H1 (cell line): Measurements from ENCODE around the gene GPATCH2L. TPM values are rescaled to one million over a fixed set of nuclear protein-coding genes. Genes with fewer than 3 reads are reported as not detected.

Experiments
- CTCF ChIA-PET: fragments of 300-600 bp; sonication (Branson Sonifier 250); formaldehyde crosslinking; loops from one replicate; lab custom pipeline; 2021; ENCODE audit not compliant: partially characterized antibody; lab: Charles Lee
- POLR2A ChIA-PET: fragments of 300-600 bp; sonication (Branson Sonifier 250); formaldehyde crosslinking; loops from one replicate; lab custom pipeline; 2021; ENCODE audit warnings: inconsistent platforms; ENCODE audit not compliant: partially characterized antibody; lab: Charles Lee
- DNase-seq, 2 experiments: peaks; one replicate each; pipeline versions ENCODE4 v3.0.0 to v3.0.0-alpha.2; 2010 to 2022; ENCODE audit warnings: low spot score in 2 of 2, low read depth in 1 of 2, mixed read lengths in 1 of 2
- FAIRE-seq: peaks from 2 replicates; lab custom pipeline; 2011; peaks lifted over from hg19 to GRCh38; lab: Jason Lieb, UNC
- H2AFZ ChIP-seq: 2 replicates; pipeline ENCODE4 v1.8.1; 2012; ENCODE audit warnings: low read length, inconsistent platforms
- H2AK5ac ChIP-seq: 2 replicates; pipeline ENCODE4 v1.6.1; 2013; ENCODE audit warnings: low read depth, low read length
- H2BK120ac ChIP-seq: replicated peaks from 2 replicates; pipeline ENCODE3; 2013; ENCODE audit warnings: low read depth, low read length, inconsistent platforms
- H2BK12ac ChIP-seq: 2 replicates; pipeline ENCODE4 v1.6.1; 2013; ENCODE audit warnings: low read depth, low read length
- H2BK15ac ChIP-seq: 2 replicates; pipeline ENCODE4 v1.6.1; 2013; ENCODE audit warnings: low read length
- H2BK20ac ChIP-seq: 2 replicates; pipeline ENCODE4 v1.6.1; 2013; ENCODE audit warnings: low read length
- H2BK5ac ChIP-seq: 2 replicates; pipeline ENCODE4 v1.6.1; 2013; ENCODE audit warnings: low read depth, low read length
- H3K14ac ChIP-seq: 2 replicates; pipeline ENCODE4 v1.6.1; 2013; ENCODE audit warnings: inconsistent platforms; ENCODE audit not compliant: insufficient read length
- H3K18ac ChIP-seq: 2 replicates; pipeline ENCODE4 v1.6.1; 2013; ENCODE audit warnings: low read length; ENCODE audit errors: extremely low read depth
- H3K23ac ChIP-seq: 2 replicates; pipeline ENCODE4 v1.6.1; 2013; ENCODE audit warnings: inconsistent platforms; ENCODE audit not compliant: insufficient read length
- H3K23me2 ChIP-seq: 2 replicates; pipeline ENCODE4 v1.6.1; 2013; ENCODE audit warnings: low read depth, low read length
- H3K27ac ChIP-seq: 2 replicates; pipeline ENCODE4 v1.6.1; 2011; ENCODE audit warnings: low read depth, low read length, inconsistent platforms
- H3K27me3 ChIP-seq, 4 experiments: replicated peaks in 1 of 4; 1 replicate in 1 of 4; 2 replicates in 3 of 4; pipeline versions ENCODE4 v1.6.1 to v1.8.1; 2011 to 2013; ENCODE audit warnings: low read length in 3 of 4, mild to moderate bottlenecking in 3 of 4, inconsistent platforms in 2 of 4, mixed read lengths in 2 of 4, moderate library complexity in 1 of 4; ENCODE audit not compliant: control insufficient read depth in 3 of 4, insufficient read depth in 3 of 4; ENCODE audit errors: extremely low read depth in 1 of 4
- H3K36me3 ChIP-seq, 4 experiments: 2 replicates each; pipeline versions ENCODE4 v1.6.1 to v1.8.1; 2011 to 2013; ENCODE audit warnings: mild to moderate bottlenecking in 4 of 4, low read length in 3 of 4, moderate library complexity in 2 of 4, control low read depth in 1 of 4, inconsistent platforms in 1 of 4; ENCODE audit not compliant: insufficient read depth in 4 of 4, control insufficient read depth in 2 of 4
- H3K4ac ChIP-seq: replicated peaks from 2 replicates; pipeline ENCODE3; 2013; ENCODE audit warnings: low read length, low read depth, mixed read lengths, inconsistent platforms; ENCODE audit not compliant: insufficient read length
- H3K4me1 ChIP-seq, 4 experiments: replicated peaks in 1 of 4; 1 replicate in 1 of 4; 2 replicates in 3 of 4; pipeline versions ENCODE4 v1.6.1 to v1.8.1; 2011 to 2013; ENCODE audit warnings: low read length in 3 of 4, inconsistent platforms in 2 of 4, mixed read lengths in 1 of 4; ENCODE audit not compliant: insufficient read depth in 4 of 4, control insufficient read depth in 3 of 4
- H3K4me2 ChIP-seq, 2 experiments: 2 replicates each; pipeline versions ENCODE4 v1.6.1 to v1.8.1; 2011 to 2013; ENCODE audit warnings: low read depth in 2 of 2, low read length in 2 of 2, control low read depth in 1 of 2, inconsistent platforms in 1 of 2, mild to moderate bottlenecking in 1 of 2; ENCODE audit not compliant: insufficient read depth in 1 of 2
- H3K4me3 ChIP-seq, 4 experiments: fragments of 200-600, 300-600 bp in 1 of 4; sonication (generic), shearing (Covaris generic), sonication (Bioruptor Twin) in 1 of 4; 2 replicates each; pipeline versions ENCODE4 v1.5.1 to v1.8.1; 2011 to 2016; ENCODE audit warnings: low read length in 4 of 4, low read depth in 3 of 4, control low read depth in 2 of 4, inconsistent platforms in 2 of 4, mild to moderate bottlenecking in 2 of 4, mixed read lengths in 1 of 4, moderate library complexity in 1 of 4; ENCODE audit not compliant: insufficient read depth in 2 of 4; ENCODE audit errors: extremely low read depth in 1 of 4
- H3K56ac ChIP-seq: replicated peaks from 2 replicates; pipeline ENCODE3; 2013; ENCODE audit warnings: low read depth, mild to moderate bottlenecking, mixed read lengths, low read length, inconsistent platforms; ENCODE audit not compliant: insufficient read length
- H3K79me1 ChIP-seq: 2 replicates; pipeline ENCODE4 v1.6.1; 2013; ENCODE audit warnings: low read depth, low read length, control low read depth
- H3K79me2 ChIP-seq, 2 experiments: 2 replicates each; pipeline versions ENCODE4 v1.6.1 to v1.8.1; 2012 to 2013; ENCODE audit warnings: low read length in 2 of 2, mild to moderate bottlenecking in 2 of 2, inconsistent platforms in 1 of 2; ENCODE audit not compliant: insufficient read depth in 2 of 2, control insufficient read depth in 1 of 2
- H3K9ac ChIP-seq, 4 experiments: replicated peaks in 1 of 4; 1 replicate in 1 of 4; 2 replicates in 3 of 4; pipeline versions ENCODE4 v1.6.1 to v1.8.1; 2011 to 2013; ENCODE audit warnings: low read depth in 3 of 4, low read length in 3 of 4, control low read depth in 2 of 4, mild to moderate bottlenecking in 2 of 4, moderate library complexity in 2 of 4, inconsistent platforms in 1 of 4; ENCODE audit errors: extremely low read depth in 1 of 4
- H3K9me3 ChIP-seq, 2 experiments: 2 replicates each; pipeline versions ENCODE4 v1.6.1 to v1.8.1; 2012 to 2013; ENCODE audit warnings: mild to moderate bottlenecking in 2 of 2, moderate library complexity in 2 of 2, control low read depth in 1 of 2, inconsistent platforms in 1 of 2, low read depth in 1 of 2, low read length in 1 of 2, mixed read lengths in 1 of 2; ENCODE audit not compliant: insufficient read depth in 2 of 2
- H4K20me1 ChIP-seq, 2 experiments: replicated peaks in 1 of 2; 2 replicates each; pipeline versions ENCODE3 to v1.8.1; 2011 to 2013; ENCODE audit warnings: inconsistent platforms in 2 of 2, low read length in 2 of 2, mild to moderate bottlenecking in 1 of 2; ENCODE audit not compliant: insufficient read depth in 2 of 2, control insufficient read depth in 1 of 2
- H4K5ac ChIP-seq: 2 replicates; pipeline ENCODE4 v1.6.1; 2013; ENCODE audit warnings: low read length, low read depth, mixed read lengths, inconsistent platforms; ENCODE audit not compliant: insufficient read length
- H4K8ac ChIP-seq: 2 replicates; pipeline ENCODE4 v1.8.0; 2013; ENCODE audit warnings: mild to moderate bottlenecking, moderate library complexity, low read length, inconsistent platforms; ENCODE audit not compliant: insufficient read depth; ENCODE audit errors: extremely low read depth
- H4K91ac ChIP-seq: replicated peaks from 2 replicates; pipeline ENCODE3; 2013; ENCODE audit warnings: low read length, mixed read lengths, inconsistent platforms; ENCODE audit not compliant: insufficient read length
- CTCF ChIP-seq, 3 experiments: IDR thresholded peaks; 1 replicate in 2 of 3; 2 replicates in 1 of 3; pipeline versions ENCODE4 v1.5.1 to v1.6.1; 2011; ENCODE audit warnings: low read length in 3 of 3, mild to moderate bottlenecking in 3 of 3, inconsistent platforms in 2 of 3, low read depth in 1 of 3, moderate library complexity in 1 of 3; ENCODE audit not compliant: insufficient read depth in 1 of 3; ENCODE audit errors: control extremely low read depth in 1 of 3
- EGR1 ChIP-seq: IDR thresholded peaks from 2 replicates; pipeline ENCODE4 v1.6.1; 2011; ENCODE audit warnings: low read depth, low read length, borderline replicate concordance
- EZH2 ChIP-seq: fragments of 200-600 bp; sonication (generic); IDR thresholded peaks from 2 replicates; pipeline ENCODE4 v1.7.1; 2012; ENCODE audit warnings: low read depth, mild to moderate bottlenecking, moderate library complexity, low read length, inconsistent platforms; ENCODE audit not compliant: severe bottlenecking
- KDM1A ChIP-seq: fragments of 200-600, 300-600 bp; sonication (generic); IDR thresholded peaks from 2 replicates; pipeline ENCODE4 v1.7.1; 2016; ENCODE audit warnings: mild to moderate bottlenecking, low read length, borderline replicate concordance
- NANOG ChIP-seq: IDR thresholded peaks from 2 replicates; pipeline ENCODE4 v1.6.1; 2011; ENCODE audit warnings: low read length, low read depth, mild to moderate bottlenecking, inconsistent platforms; ENCODE audit not compliant: insufficient read depth, poor library complexity, severe bottlenecking
- NRF1 ChIP-seq: IDR thresholded peaks from 2 replicates; pipeline ENCODE4 v1.6.1; 2011; ENCODE audit warnings: mild to moderate bottlenecking, low read depth, low read length, improper control_type of control experiment
- RAD21 ChIP-seq, 2 experiments: IDR thresholded peaks in 1 of 2; conservative IDR thresholded peaks in 1 of 2; 2 replicates each; pipeline ENCODE4 v1.6.1; 2011; ENCODE audit warnings: low read depth in 2 of 2, low read length in 2 of 2, improper control_type of control experiment in 1 of 2, inconsistent platforms in 1 of 2, mild to moderate bottlenecking in 1 of 2, moderate library complexity in 1 of 2
- SP1 ChIP-seq: IDR thresholded peaks from 2 replicates; pipeline ENCODE4 v1.6.1; 2011; ENCODE audit warnings: low read depth, low read length
- SP2 ChIP-seq: IDR thresholded peaks from 2 replicates; pipeline ENCODE4 v1.6.1; 2012; ENCODE audit warnings: mild to moderate bottlenecking, low read length, inconsistent platforms
- YY1 ChIP-seq: IDR thresholded peaks from 2 replicates; pipeline ENCODE4 v1.6.1; 2011; ENCODE audit warnings: low read depth, mild to moderate bottlenecking, low read length
- WGBS, 2 experiments: shearing (Covaris generic) in 1 of 2; methylation state at CpG; one replicate each; pipeline versions ENCODE4 v1.1.6 to v1.1.7; 2013 to 2015; ENCODE audit warnings: low lambda C conversion rate in 2 of 2, mixed read lengths in 2 of 2, inconsistent platforms in 1 of 2, low coverage in 1 of 2, missing lambda C conversion rate in 1 of 2; ENCODE audit not compliant: insufficient replicate concordance in 2 of 2, insufficient coverage in 1 of 2, insufficient read length in 1 of 2; ENCODE audit errors: extremely low coverage in 1 of 2, missing lambda C conversion rate in 1 of 2; 5-methylcytosine and 5-hydroxymethylcytosine counted together
- polyA plus RNA-seq, 7 experiments: library from polyadenylated mRNA; depleted of rRNA in 3 of 7; stranded (reverse) in 5 of 7; unstranded in 2 of 7; fragments of >200 nt in 5 of 7; fragments of 200-250 nt in 2 of 7; gene quantifications; 1 replicate in 5 of 7; 2 replicates in 1 of 7; 4 replicates in 1 of 7; pipeline versions ENCODE4 v1.2.1 to v1.2.3, GENCODE V29; 2011 to 2013; ENCODE audit warnings: missing spikeins in 2 of 7, mixed read lengths in 2 of 7
- total RNA-seq: library from RNA; stranded (reverse); fragmentation: NEBNext Ultra II Directional; extraction: Animal tissue kit (Norgen Biotek cat#: 25700); gene quantifications from 2 replicates; pipeline ENCODE4 v1.2.1, GENCODE V29; 2021

GPATCH2L gene
- total and polyA plus RNA-seq, 2 of the 8 experiments (the other 6 are each of a cell fraction or from before 2014, with no cell fraction given), result 26.0 to 54.9 TPM

GRCh38 chr14:76154539-76155126 lies 2.9 kb downstream of the GPATCH2L start:
- H4K8ac ChIP-seq, result no peak overlapping the region; the same call in 1 of the 2 replicates
- H3K27ac ChIP-seq, result no peak overlapping the region
- H4K20me1 ChIP-seq, result peaks cover 7 to 15% of the 10 kb centered on the region in 2 experiments
- peaks cover 0 to 39% (median 19%) of the 10 kb centered on the region in 4 experiments; a peak in 7 of 8 replicates for H3K36me3 ChIP-seq
- H3K27me3 ChIP-seq, result no peaks in the 10 kb centered on the region
- DNase-seq (no peak), FAIRE-seq (no peak)
- no peak overlapping the region for H2AK5ac ChIP-seq
- CTCF ChIA-PET, result interaction anchor here (0.6 to 1.0 kb wide), 2 partner anchors 20 to 27 kb away, joined by 3 read pairs; no protein-coding TSS in a partner anchor
- H3K9me3 ChIP-seq, result no peaks in the 10 kb centered on the region
- H2BK12ac ChIP-seq, result no peak overlapping the region
- peaks cover 23 to 76% of the 10 kb centered on the region in 2 experiments for H3K79me2 ChIP-seq
- 83% methylated on average over 11 of the region's 11 CpGs; no CpG with 5 or more reads in 1 of the 2 experiments for WGBS, 2 experiments
- H4K5ac ChIP-seq, result no peak overlapping the region
- no peak overlapping the region for H3K18ac ChIP-seq
- no peak overlapping the region for H3K23ac ChIP-seq
- H3K4ac ChIP-seq, result no peak overlapping the region
- peaks cover 8% of the 10 kb centered on the region for H3K79me1 ChIP-seq
- no peak overlapping the region for H2BK120ac ChIP-seq
- H3K4me3 ChIP-seq, result peak overlapping the region in 1 of 4 experiments; percentile 15; a peak in 1 of 8 replicates
- peaks cover 0 to 8% (median 0%) of the 10 kb centered on the region in 4 experiments; a peak in 3 of 7 replicates for H3K4me1 ChIP-seq
- H2BK5ac ChIP-seq, result no peak overlapping the region
- H4K91ac ChIP-seq, result no peak overlapping the region
- no peak overlapping the region for H2AFZ ChIP-seq
- H3K23me2 ChIP-seq, result peaks cover 6% of the 10 kb centered on the region; the same call in 1 of the 2 replicates
- no peak overlapping the region for H2BK15ac ChIP-seq
- no peak overlapping the region for H3K14ac ChIP-seq
- peak overlapping the region; percentile 32 to 34; a peak in 3 of 4 replicates for H3K4me2 ChIP-seq
- POLR2A ChIA-PET, result no interaction called here
- H3K56ac ChIP-seq, result no peak overlapping the region
- H2BK20ac ChIP-seq, result no peak overlapping the region
- H3K9ac ChIP-seq, result no peak overlapping the region; a peak in 3 of 7 replicates
- no peak for TF ChIP-seq SP2
- TF ChIP-seq EGR1, result no peak
- TF ChIP-seq CTCF (IDR thresholded peaks at IDR 0.05; ENCODE audit: control extremely low read depth in 1 of 3, insufficient read depth in 1 of 3, low read depth in 1 of 3, low read length in 3 of 3), result no peak
- TF ChIP-seq YY1, result no peak
- no peak for TF ChIP-seq SP1
- TF ChIP-seq RAD21 (IDR thresholded peaks at IDR 0.05 in 1 of 2, conservative IDR thresholded peaks at IDR 0.05 in 1 of 2; ENCODE audit: low read depth in 2 of 2, low read length in 2 of 2), result no peak
- no peak for TF ChIP-seq KDM1A
- no peak for TF ChIP-seq NANOG
- no peak for TF ChIP-seq NRF1
- TF ChIP-seq EZH2, result no peak
